GM12878 (cell line): ENCODE results near the gene CACNA1B. TPM values are rescaled to one million over a fixed set of nuclear protein-coding genes. Genes with fewer than 3 reads are reported as not detected.

Source experiments
- ATAC-seq: fragments of 200-7000 bp; cut with Tn5 transposase; 3 replicates; pipeline ENCODE4 v1.9.1; 2020; ENCODE audit warnings: mild to moderate bottlenecking, moderate library complexity
- BruUV-seq: library from RNA; stranded (reverse); fragments of 400-500 nt; replicated peaks from 2 replicates; lab custom pipeline; 2021; lab: Mats Ljungman, UMichigan
- CTCF ChIA-PET: fragments of 300-600 bp; sonication (Branson Sonifier 250); formaldehyde crosslinking; extraction: SDS; loops from one replicate; lab custom pipeline; 2021; ENCODE audit warnings: inconsistent platforms; lab: Yijun Ruan, JAX
- POLR2A ChIA-PET: fragments of 350-600 bp; formaldehyde crosslinking; extraction: SDS; loops from one replicate; lab custom pipeline; 2021; ENCODE audit warnings: inconsistent platforms; lab: Charles Lee
- RAD21 ChIA-PET: fragments of 300-600 bp; sonication (Branson Sonifier 250); formaldehyde crosslinking; loops from one replicate; lab custom pipeline; 2023; ENCODE audit warnings: antibody characterized with exemption; ENCODE audit not compliant: unreplicated experiment; lab: Charles Lee
- SMC1A ChIA-PET: fragments of 300-600 bp; sonication (Branson Sonifier 250); formaldehyde crosslinking; loops from one replicate; lab custom pipeline; 2023; ENCODE audit not compliant: unreplicated experiment, uncharacterized antibody; lab: Charles Lee
- DNase-seq: peaks from one replicate; pipeline ENCODE4 v3.0.0-alpha.2; 2011; ENCODE audit warnings: low read depth, low spot score
- FAIRE-seq: peaks from 3 replicates; lab custom pipeline; 2011; peaks lifted over from hg19 to GRCh38; lab: Jason Lieb, UNC
- H2AFZ ChIP-seq: 2 replicates; pipeline ENCODE4 v1.6.0; 2011; ENCODE audit warnings: low read depth, low read length, control low read depth; ENCODE audit not compliant: control insufficient read depth
- H3K27ac ChIP-seq: 2 replicates; pipeline ENCODE4 v1.5.1; 2011; ENCODE audit warnings: control low read depth; ENCODE audit not compliant: control insufficient read depth, insufficient read depth
- H3K27me3 ChIP-seq, 2 experiments: replicated peaks in 1 of 2; 2 replicates each; pipeline versions ENCODE4 v1.6.0 to v1.6.1; 2011; ENCODE audit warnings: low read length in 1 of 2; ENCODE audit not compliant: control insufficient read depth in 2 of 2, insufficient read depth in 2 of 2
- H3K36me3 ChIP-seq, 2 experiments: 2 replicates each; pipeline ENCODE4 v1.5.1; 2011; ENCODE audit warnings: low read length in 1 of 2; ENCODE audit not compliant: control insufficient read depth in 2 of 2, insufficient read depth in 2 of 2
- H3K4me1 ChIP-seq: 2 replicates; pipeline ENCODE4 v1.6.1; 2011; ENCODE audit warnings: mild to moderate bottlenecking, low read length, moderate library complexity, mixed read lengths; ENCODE audit not compliant: control insufficient read depth, insufficient read depth
- H3K4me2 ChIP-seq: 2 replicates; pipeline ENCODE4 v1.6.0; 2011; ENCODE audit warnings: control low read depth; ENCODE audit not compliant: control insufficient read depth, insufficient read depth
- H3K4me3 ChIP-seq: fragments of 200-600 bp; sonication (generic); 2 replicates; pipeline ENCODE4 v1.5.1; 2016
- H3K79me2 ChIP-seq: 2 replicates; pipeline ENCODE4 v1.6.0; 2011; ENCODE audit warnings: low read length; ENCODE audit not compliant: control insufficient read depth, insufficient read depth
- H3K9ac ChIP-seq: 2 replicates; pipeline ENCODE4 v1.8.0; 2011; ENCODE audit warnings: low read length, control low read depth, mixed read lengths; ENCODE audit not compliant: control insufficient read depth, insufficient read depth
- H3K9me3 ChIP-seq: replicated peaks from 3 replicates; pipeline ENCODE4 v1.5.1; 2011; ENCODE audit warnings: mild to moderate bottlenecking, low read length; ENCODE audit not compliant: control insufficient read depth, insufficient read depth
- H4K20me1 ChIP-seq: 2 replicates; pipeline ENCODE4 v1.6.0; 2011; ENCODE audit not compliant: control insufficient read depth, insufficient read depth
- ATF7 ChIP-seq: fragments of 450-650 bp; IDR thresholded peaks from 2 replicates; pipeline ENCODE4 v1.6.1; 2016; ENCODE audit warnings: low read depth, mild to moderate bottlenecking
- FOXK2 ChIP-seq: fragments of 450-650 bp; IDR thresholded peaks from 2 replicates; pipeline ENCODE4 v1.6.1; 2017; ENCODE audit warnings: mild to moderate bottlenecking, moderate library complexity
- FOXM1 ChIP-seq: IDR thresholded peaks from 2 replicates; pipeline ENCODE4 v1.6.1; 2012; ENCODE audit warnings: low read depth, mild to moderate bottlenecking, inconsistent platforms, low read length, moderate library complexity
- IKZF2 ChIP-seq, 2 experiments: fragments of 450-650 bp; IDR thresholded peaks; 2 replicates each; pipeline ENCODE4 v1.6.1; 2017; ENCODE audit warnings: mild to moderate bottlenecking in 2 of 2, moderate library complexity in 2 of 2
- KLF5 ChIP-seq: fragments of 450-650 bp; IDR thresholded peaks from 2 replicates; pipeline ENCODE4 v1.6.1; 2014; ENCODE audit warnings: mild to moderate bottlenecking; ENCODE audit not compliant: partially characterized antibody
- MTA3 ChIP-seq: IDR thresholded peaks from 2 replicates; pipeline ENCODE4 v1.6.1; 2012; ENCODE audit warnings: low read length, inconsistent platforms, borderline replicate concordance
- MYB ChIP-seq: fragments of 150-350 bp; IDR thresholded peaks from 2 replicates; pipeline ENCODE4 v1.6.1; 2014; ENCODE audit warnings: mild to moderate bottlenecking, low read depth, low read length, borderline replicate concordance
- NFXL1 ChIP-seq: fragments of 450-650 bp; IDR thresholded peaks from 2 replicates; pipeline ENCODE4 v1.6.1; 2017; ENCODE audit warnings: antibody characterized with exemption, mild to moderate bottlenecking, borderline replicate concordance
- NFYB ChIP-seq: IDR thresholded peaks from 2 replicates; pipeline ENCODE4 v1.6.1; 2011; ENCODE audit warnings: low read depth, mild to moderate bottlenecking, low read length, improper control_type of control experiment, moderate library complexity; ENCODE audit not compliant: insufficient read depth
- NR2C2 ChIP-seq: IDR thresholded peaks from 2 replicates; pipeline ENCODE4 v1.6.1; 2011; ENCODE audit warnings: borderline replicate concordance, low read depth; ENCODE audit not compliant: control insufficient read depth, insufficient read length
- USF2 ChIP-seq: IDR thresholded peaks from 2 replicates; pipeline ENCODE4 v1.6.1; 2011; ENCODE audit warnings: low read depth, low read length, improper control_type of control experiment, borderline replicate concordance
- YBX1 ChIP-seq: fragments of 450-650 bp; IDR thresholded peaks from 2 replicates; pipeline ENCODE4 v1.6.1; 2016; ENCODE audit warnings: antibody characterized with exemption
- ZNF207 ChIP-seq: fragments of 450-650 bp; IDR thresholded peaks from 2 replicates; pipeline ENCODE4 v1.6.1; 2014; ENCODE audit warnings: antibody characterized with exemption, mild to moderate bottlenecking, borderline replicate concordance
- WGBS: methylation state at CpG from one replicate; pipeline ENCODE4 v1.1.6; 2016; ENCODE audit warnings: low lambda C conversion rate; ENCODE audit not compliant: insufficient replicate concordance, insufficient coverage; ENCODE audit errors: missing lambda C conversion rate; 5-methylcytosine and 5-hydroxymethylcytosine counted together
- in situ Hi-C: fragments of 300-500 bp; cut with MboI; formaldehyde crosslinking; loops from 9 replicates; pipeline ENCODE4 v1.14.3; 2018; ENCODE audit warnings: mixed read lengths
- intact Hi-C: fragments of 100-400 bp; cut with micrococcal nuclease; formaldehyde crosslinking; loops from one replicate; pipeline ENCODE4 v1.14.2; 2022; ENCODE audit not compliant: unreplicated experiment
- polyA plus RNA-seq, 11 experiments: library from polyadenylated mRNA; depleted of rRNA in 4 of 11; unstranded in 6 of 11; stranded (reverse) in 5 of 11; fragments of >200 nt; fragmentation: Nextera tagmentation in 4 of 11; fragmentation: Illumina TruSeq in 1 of 11; extraction: Ambion mirVana in 4 of 11; extraction: Trizol in 1 of 11; gene quantifications; 1 replicate in 1 of 11; 2 replicates in 10 of 11; pipeline versions ENCODE4 v1.2.1 to v1.2.3, GENCODE V29; 2011 to 2016; ENCODE audit warnings: inconsistent platforms in 2 of 11, missing spikeins in 2 of 11, low read depth in 1 of 11
- total RNA-seq, 4 experiments: library from RNA; depleted of rRNA in 3 of 4; stranded (reverse); fragments of >200 nt in 3 of 4; fragmentation: Illumina TruSeq in 1 of 4; extraction: Trizol in 1 of 4; gene quantifications; 2 replicates each; pipeline versions ENCODE4 v1.2.1 to v1.2.3, GENCODE V29; 2013 to 2021
- TF ChIP-seq, protein P1 (sequence below): fragments of 150-350 bp; IDR thresholded peaks from 2 replicates; pipeline ENCODE4 v1.6.1; 2014; ENCODE audit warnings: mild to moderate bottlenecking, low read depth, low read length
- TF ChIP-seq, protein P2 (sequence below): fragments of 450-650 bp; IDR thresholded peaks from 2 replicates; pipeline ENCODE4 v1.6.1; 2017; ENCODE audit warnings: mild to moderate bottlenecking, moderate library complexity

CACNA1B gene
- total and polyA plus RNA-seq, 10 of the 15 experiments (the other 5 are each of a cell fraction or from before 2014, with no cell fraction given): 0.01 to 0.03 (median 0.01) TPM; not detected in 7

GRCh38 chr9:137969685-137970084, 92.1 kb downstream of the CACNA1B start:
- Histone ChIP-seq H3K4me1 (no peaks in the 10 kb centered on the region), H3K27ac (no peak overlapping the region), H2AFZ (no peak overlapping the region), H3K9me3 (no peaks in the 10 kb centered on the region), H3K9ac (no peak overlapping the region), H3K79me2 (no peaks in the 10 kb centered on the region), H3K4me3 (no peak overlapping the region), H4K20me1 (no peaks in the 10 kb centered on the region), H3K36me3 (no peaks in the 10 kb centered on the region), H3K27me3 (no peaks in the 10 kb centered on the region), H3K4me2 (no peak overlapping the region)
- no TSS peak for BruUV-seq
- CTCF ChIA-PET: no interaction called here
- no peak for FAIRE-seq
- 39% methylated on average over 3 of the region's 3 CpGs for WGBS
- ATAC-seq: no peak
- intact Hi-C loops: loop anchor here (10.0 kb wide), 1 partner anchor 55 kb away; no protein-coding TSS in a partner anchor
- POLR2A ChIA-PET: no interaction called here
- in situ Hi-C loops: no loop called here
- no peak for DNase-seq
- SMC1A ChIA-PET: no interaction called here
- RAD21 ChIA-PET: no interaction called here
- TF ChIP-seq ATF7 (no peak), NFXL1 (no peak), YBX1 (no peak), KLF5 (no peak), FOXK2 (no peak), NFYB (no peak), ZNF207 (no peak), FOXM1 (no peak), MYB (no peak), IKZF2 (IDR thresholded peaks at IDR 0.05) (no peak), MTA3 (no peak), NR2C2 (no peak), USF2 (no peak)
- TF ChIP-seq, protein P1, sequence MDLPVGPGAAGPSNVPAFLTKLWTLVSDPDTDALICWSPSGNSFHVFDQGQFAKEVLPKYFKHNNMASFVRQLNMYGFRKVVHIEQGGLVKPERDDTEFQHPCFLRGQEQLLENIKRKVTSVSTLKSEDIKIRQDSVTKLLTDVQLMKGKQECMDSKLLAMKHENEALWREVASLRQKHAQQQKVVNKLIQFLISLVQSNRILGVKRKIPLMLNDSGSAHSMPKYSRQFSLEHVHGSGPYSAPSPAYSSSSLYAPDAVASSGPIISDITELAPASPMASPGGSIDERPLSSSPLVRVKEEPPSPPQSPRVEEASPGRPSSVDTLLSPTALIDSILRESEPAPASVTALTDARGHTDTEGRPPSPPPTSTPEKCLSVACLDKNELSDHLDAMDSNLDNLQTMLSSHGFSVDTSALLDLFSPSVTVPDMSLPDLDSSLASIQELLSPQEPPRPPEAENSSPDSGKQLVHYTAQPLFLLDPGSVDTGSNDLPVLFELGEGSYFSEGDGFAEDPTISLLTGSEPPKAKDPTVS: no peak
- TF ChIP-seq, protein P2, sequence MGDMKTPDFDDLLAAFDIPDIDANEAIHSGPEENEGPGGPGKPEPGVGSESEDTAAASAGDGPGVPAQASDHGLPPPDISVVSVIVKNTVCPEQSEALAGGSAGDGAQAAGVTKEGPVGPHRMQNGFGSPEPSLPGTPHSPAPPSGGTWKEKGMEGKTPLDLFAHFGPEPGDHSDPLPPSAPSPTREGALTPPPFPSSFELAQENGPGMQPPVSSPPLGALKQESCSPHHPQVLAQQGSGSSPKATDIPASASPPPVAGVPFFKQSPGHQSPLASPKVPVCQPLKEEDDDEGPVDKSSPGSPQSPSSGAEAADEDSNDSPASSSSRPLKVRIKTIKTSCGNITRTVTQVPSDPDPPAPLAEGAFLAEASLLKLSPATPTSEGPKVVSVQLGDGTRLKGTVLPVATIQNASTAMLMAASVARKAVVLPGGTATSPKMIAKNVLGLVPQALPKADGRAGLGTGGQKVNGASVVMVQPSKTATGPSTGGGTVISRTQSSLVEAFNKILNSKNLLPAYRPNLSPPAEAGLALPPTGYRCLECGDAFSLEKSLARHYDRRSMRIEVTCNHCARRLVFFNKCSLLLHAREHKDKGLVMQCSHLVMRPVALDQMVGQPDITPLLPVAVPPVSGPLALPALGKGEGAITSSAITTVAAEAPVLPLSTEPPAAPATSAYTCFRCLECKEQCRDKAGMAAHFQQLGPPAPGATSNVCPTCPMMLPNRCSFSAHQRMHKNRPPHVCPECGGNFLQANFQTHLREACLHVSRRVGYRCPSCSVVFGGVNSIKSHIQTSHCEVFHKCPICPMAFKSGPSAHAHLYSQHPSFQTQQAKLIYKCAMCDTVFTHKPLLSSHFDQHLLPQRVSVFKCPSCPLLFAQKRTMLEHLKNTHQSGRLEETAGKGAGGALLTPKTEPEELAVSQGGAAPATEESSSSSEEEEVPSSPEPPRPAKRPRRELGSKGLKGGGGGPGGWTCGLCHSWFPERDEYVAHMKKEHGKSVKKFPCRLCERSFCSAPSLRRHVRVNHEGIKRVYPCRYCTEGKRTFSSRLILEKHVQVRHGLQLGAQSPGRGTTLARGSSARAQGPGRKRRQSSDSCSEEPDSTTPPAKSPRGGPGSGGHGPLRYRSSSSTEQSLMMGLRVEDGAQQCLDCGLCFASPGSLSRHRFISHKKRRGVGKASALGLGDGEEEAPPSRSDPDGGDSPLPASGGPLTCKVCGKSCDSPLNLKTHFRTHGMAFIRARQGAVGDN: no peak
